ENCODE measurements around the gene PHLPP1.

PHLPP1 gene

DNA sequence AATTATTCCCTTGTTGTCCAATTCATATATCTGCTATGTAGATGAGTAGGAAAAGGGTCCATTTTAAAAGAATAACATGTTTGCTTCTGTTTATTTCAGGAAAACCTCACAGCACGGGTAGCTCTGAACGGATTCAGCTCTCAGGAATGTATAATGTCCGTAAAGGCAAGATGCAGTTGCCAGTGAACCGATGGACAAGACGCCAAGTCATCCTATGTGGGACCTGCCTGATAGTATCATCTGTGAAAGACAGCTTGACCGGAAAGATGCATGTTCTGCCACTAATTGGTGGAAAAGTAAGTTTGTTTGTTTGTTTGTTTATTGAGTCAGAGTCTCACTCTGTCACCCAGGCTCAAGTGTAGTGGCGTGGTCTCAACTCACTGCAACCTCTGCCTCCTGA lies 114.6 kb downstream of the PHLPP1 start:
- Histone ChIP-seq H3K4me2 (ENCODE audit: low read depth, low read length, poor library complexity, severe bottlenecking) (no peak overlapping the region), H3K9ac (ENCODE audit: low read depth, low read length, poor library complexity, severe bottlenecking) (no peak overlapping the region), H3K4me1 (ENCODE audit: insufficient read depth, low read length, poor library complexity, severe bottlenecking) (peaks cover 15% of the 10 kb centered on the region), H3K27me3 (ENCODE audit: insufficient read depth, low read length, poor library complexity, severe bottlenecking) (no peaks in the 10 kb centered on the region), H2AFZ (ENCODE audit: low read length) (no peak overlapping the region), H3K79me2 (ENCODE audit: insufficient read depth, low read length) (peaks cover 46% of the 10 kb centered on the region), H3K9me3 (ENCODE audit: insufficient read depth, low read depth, low read length) (no peaks in the 10 kb centered on the region), H3K36me3 (ENCODE audit: insufficient read depth, low read length) (peaks cover 4% of the 10 kb centered on the region; the same call in 1 of the 2 replicates), H3F3A (ENCODE audit: low read depth) (no peaks in the 10 kb centered on the region), H3K4me3 (ENCODE audit: low read length, poor library complexity, severe bottlenecking) (no peak overlapping the region), H4K20me1 (ENCODE audit: insufficient read depth, low read length, poor library complexity, severe bottlenecking) (peaks cover 12% of the 10 kb centered on the region), H3K9me2 (replicated peaks; ENCODE audit: low read depth, low read length) (no peaks in the 10 kb centered on the region)
- no peak for TF ChIP-seq EZH2phosphoT487 (IDR thresholded peaks at IDR 0.05; ENCODE audit: borderline replicate concordance)
- TF ChIP-seq, protein P1, sequence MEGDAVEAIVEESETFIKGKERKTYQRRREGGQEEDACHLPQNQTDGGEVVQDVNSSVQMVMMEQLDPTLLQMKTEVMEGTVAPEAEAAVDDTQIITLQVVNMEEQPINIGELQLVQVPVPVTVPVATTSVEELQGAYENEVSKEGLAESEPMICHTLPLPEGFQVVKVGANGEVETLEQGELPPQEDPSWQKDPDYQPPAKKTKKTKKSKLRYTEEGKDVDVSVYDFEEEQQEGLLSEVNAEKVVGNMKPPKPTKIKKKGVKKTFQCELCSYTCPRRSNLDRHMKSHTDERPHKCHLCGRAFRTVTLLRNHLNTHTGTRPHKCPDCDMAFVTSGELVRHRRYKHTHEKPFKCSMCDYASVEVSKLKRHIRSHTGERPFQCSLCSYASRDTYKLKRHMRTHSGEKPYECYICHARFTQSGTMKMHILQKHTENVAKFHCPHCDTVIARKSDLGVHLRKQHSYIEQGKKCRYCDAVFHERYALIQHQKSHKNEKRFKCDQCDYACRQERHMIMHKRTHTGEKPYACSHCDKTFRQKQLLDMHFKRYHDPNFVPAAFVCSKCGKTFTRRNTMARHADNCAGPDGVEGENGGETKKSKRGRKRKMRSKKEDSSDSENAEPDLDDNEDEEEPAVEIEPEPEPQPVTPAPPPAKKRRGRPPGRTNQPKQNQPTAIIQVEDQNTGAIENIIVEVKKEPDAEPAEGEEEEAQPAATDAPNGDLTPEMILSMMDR (conservative IDR thresholded peaks at IDR 0.05; ENCODE audit: low read length), result no peak

DNA sequence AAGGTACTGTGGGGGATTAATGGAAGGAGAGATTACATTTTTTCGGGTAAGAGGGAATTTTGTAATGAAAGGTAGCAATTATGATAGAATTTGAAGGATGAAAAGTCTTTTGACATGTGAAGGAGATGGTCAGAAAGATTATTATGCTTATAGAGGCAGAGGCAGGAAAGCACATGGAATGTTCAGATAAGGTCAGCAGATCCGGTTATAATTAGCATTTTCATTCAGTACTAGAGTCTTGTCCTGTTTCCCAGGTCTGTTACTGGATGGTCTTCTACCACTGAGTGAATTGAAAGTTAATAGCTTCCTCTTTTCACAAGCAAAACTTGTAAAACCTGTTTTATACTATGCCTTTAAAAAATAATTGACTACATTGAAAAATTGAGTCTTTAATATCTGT lies 116.9 kb downstream of the PHLPP1 start:
- Histone ChIP-seq H3F3A (ENCODE audit: low read depth) (no peaks in the 10 kb centered on the region), H2AFZ (ENCODE audit: low read length) (no peak overlapping the region), H3K4me3 (ENCODE audit: low read length, poor library complexity, severe bottlenecking) (no peak overlapping the region), H3K4me2 (ENCODE audit: low read depth, low read length, poor library complexity, severe bottlenecking) (peak overlapping the region; percentile 33), H3K4me1 (ENCODE audit: insufficient read depth, low read length, poor library complexity, severe bottlenecking) (peaks cover 15% of the 10 kb centered on the region), H3K79me2 (ENCODE audit: insufficient read depth, low read length) (peaks cover 39% of the 10 kb centered on the region), H3K36me3 (ENCODE audit: insufficient read depth, low read length) (peaks cover 4% of the 10 kb centered on the region; the same call in 1 of the 2 replicates), H3K27me3 (ENCODE audit: insufficient read depth, low read length, poor library complexity, severe bottlenecking) (no peaks in the 10 kb centered on the region), H3K9me3 (ENCODE audit: insufficient read depth, low read depth, low read length) (no peaks in the 10 kb centered on the region), H3K9ac (ENCODE audit: low read depth, low read length, poor library complexity, severe bottlenecking) (no peak overlapping the region), H4K20me1 (ENCODE audit: insufficient read depth, low read length, poor library complexity, severe bottlenecking) (peaks cover 12% of the 10 kb centered on the region), H3K9me2 (replicated peaks; ENCODE audit: low read depth, low read length) (no peaks in the 10 kb centered on the region)
- TF ChIP-seq, protein P1 (conservative IDR thresholded peaks at IDR 0.05; ENCODE audit: low read length), result no peak
- TF ChIP-seq EZH2phosphoT487 (IDR thresholded peaks at IDR 0.05; ENCODE audit: borderline replicate concordance), result no peak

DNA sequence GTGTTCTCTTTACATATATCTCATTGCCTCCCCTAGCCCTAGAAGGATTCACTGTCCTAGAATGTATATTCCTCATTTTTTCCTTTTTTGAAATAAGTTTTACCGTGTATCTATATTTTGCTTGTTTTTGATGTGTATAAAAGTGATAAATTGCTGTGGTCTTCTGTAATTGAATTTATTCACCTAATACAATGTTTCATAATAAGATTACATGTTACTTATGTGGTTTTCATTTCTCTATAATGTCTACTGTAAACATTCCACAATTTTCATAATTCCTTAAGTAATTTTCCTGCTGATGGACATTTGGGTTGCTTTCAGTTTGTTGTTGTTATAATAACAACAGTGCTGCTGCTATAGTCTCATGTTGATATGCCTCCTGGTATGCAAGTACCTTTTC lies 118.2 kb downstream of the PHLPP1 start:
- H3K27me3 ChIP-seq (ENCODE audit: insufficient read depth, low read length, poor library complexity, severe bottlenecking), result no peaks in the 10 kb centered on the region
- H3K4me1 ChIP-seq (ENCODE audit: insufficient read depth, low read length, poor library complexity, severe bottlenecking), result peaks cover 13% of the 10 kb centered on the region
- peaks cover 28% of the 10 kb centered on the region for H3K79me2 ChIP-seq (ENCODE audit: insufficient read depth, low read length)
- peaks cover 12% of the 10 kb centered on the region for H4K20me1 ChIP-seq (ENCODE audit: insufficient read depth, low read length, poor library complexity, severe bottlenecking)
- no peak overlapping the region for H3K4me2 ChIP-seq (ENCODE audit: low read depth, low read length, poor library complexity, severe bottlenecking)
- peaks cover 4% of the 10 kb centered on the region; the same call in 1 of the 2 replicates for H3K36me3 ChIP-seq (ENCODE audit: insufficient read depth, low read length)
- H3K9ac ChIP-seq (ENCODE audit: low read depth, low read length, poor library complexity, severe bottlenecking), result no peak overlapping the region
- TF ChIP-seq, protein P1 (conservative IDR thresholded peaks at IDR 0.05; ENCODE audit: low read length), result no peak
- no peak for TF ChIP-seq EZH2phosphoT487 (IDR thresholded peaks at IDR 0.05; ENCODE audit: borderline replicate concordance)
- H2AFZ ChIP-seq (ENCODE audit: low read length), result no peak overlapping the region
- no peak overlapping the region for H3K4me3 ChIP-seq (ENCODE audit: low read length, poor library complexity, severe bottlenecking)
- H3K9me3 ChIP-seq (ENCODE audit: insufficient read depth, low read depth, low read length), result no peaks in the 10 kb centered on the region
- H3F3A ChIP-seq (ENCODE audit: low read depth), result no peaks in the 10 kb centered on the region
- H3K9me2 ChIP-seq (replicated peaks; ENCODE audit: low read depth, low read length), result no peaks in the 10 kb centered on the region
